ENCODE data around the gene AP3S2. TPM values are rescaled to one million over a fixed set of nuclear protein-coding genes. Genes with fewer than 3 reads are reported as not detected.

The AP3S2 gene
- total and polyA plus RNA-seq, 8 donors = 8.4 to 90.4 (median 24.0) TPM

DNA sequence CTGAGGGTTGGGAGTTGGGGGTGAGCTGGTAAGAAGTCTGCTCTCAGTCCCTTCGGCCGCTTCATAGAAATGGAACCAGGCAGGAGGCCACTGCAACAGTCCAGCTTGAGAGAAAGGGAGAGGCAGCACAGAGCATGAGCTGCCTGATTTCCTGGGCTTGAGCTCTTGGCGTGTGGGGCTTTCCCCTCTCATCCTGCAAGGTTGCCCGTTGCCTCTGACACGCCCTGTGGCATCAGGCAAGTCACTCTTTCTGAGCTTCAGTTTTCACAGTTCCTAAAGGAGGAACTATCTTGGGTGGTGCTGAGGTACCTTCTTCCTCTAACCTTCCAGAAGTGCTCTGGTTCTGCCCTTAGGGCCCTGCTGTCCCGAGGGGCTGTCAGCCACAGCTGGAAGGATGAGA, 112.7 kb downstream of the AP3S2 start:
- Histone ChIP-seq H3K27me3 (no peaks in the 10 kb centered on the region), H3K27ac (no peak overlapping the region), H3K36me3 (no peaks in the 10 kb centered on the region), H3K4me1 (peaks cover 11 to 30% (median 15%) of the 10 kb centered on the region in 4 donors), H3K4me3 (no peak overlapping the region), H3K9me3 (no peaks in the 10 kb centered on the region)
- intact Hi-C loops (cut with DNase I; ENCODE audit: low total_unique reads) = no loop called here
- 58 to 73% (median 64%) methylated on average over 6 of the region's 6 CpGs for WGBS, 5 donors
- DNase-seq = peak in 1 of 2 donors; percentile 10
- no peak for TF ChIP-seq POLR2A (IDR thresholded peaks at IDR 0.05)
- TF ChIP-seq, protein P1, sequence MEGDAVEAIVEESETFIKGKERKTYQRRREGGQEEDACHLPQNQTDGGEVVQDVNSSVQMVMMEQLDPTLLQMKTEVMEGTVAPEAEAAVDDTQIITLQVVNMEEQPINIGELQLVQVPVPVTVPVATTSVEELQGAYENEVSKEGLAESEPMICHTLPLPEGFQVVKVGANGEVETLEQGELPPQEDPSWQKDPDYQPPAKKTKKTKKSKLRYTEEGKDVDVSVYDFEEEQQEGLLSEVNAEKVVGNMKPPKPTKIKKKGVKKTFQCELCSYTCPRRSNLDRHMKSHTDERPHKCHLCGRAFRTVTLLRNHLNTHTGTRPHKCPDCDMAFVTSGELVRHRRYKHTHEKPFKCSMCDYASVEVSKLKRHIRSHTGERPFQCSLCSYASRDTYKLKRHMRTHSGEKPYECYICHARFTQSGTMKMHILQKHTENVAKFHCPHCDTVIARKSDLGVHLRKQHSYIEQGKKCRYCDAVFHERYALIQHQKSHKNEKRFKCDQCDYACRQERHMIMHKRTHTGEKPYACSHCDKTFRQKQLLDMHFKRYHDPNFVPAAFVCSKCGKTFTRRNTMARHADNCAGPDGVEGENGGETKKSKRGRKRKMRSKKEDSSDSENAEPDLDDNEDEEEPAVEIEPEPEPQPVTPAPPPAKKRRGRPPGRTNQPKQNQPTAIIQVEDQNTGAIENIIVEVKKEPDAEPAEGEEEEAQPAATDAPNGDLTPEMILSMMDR (IDR thresholded peaks at IDR 0.05) = no peak
- TF ChIP-seq EP300 (IDR thresholded peaks at IDR 0.05) = no peak
- TF ChIP-seq POLR2AphosphoS5 (IDR thresholded peaks at IDR 0.05) = no peak

DNA sequence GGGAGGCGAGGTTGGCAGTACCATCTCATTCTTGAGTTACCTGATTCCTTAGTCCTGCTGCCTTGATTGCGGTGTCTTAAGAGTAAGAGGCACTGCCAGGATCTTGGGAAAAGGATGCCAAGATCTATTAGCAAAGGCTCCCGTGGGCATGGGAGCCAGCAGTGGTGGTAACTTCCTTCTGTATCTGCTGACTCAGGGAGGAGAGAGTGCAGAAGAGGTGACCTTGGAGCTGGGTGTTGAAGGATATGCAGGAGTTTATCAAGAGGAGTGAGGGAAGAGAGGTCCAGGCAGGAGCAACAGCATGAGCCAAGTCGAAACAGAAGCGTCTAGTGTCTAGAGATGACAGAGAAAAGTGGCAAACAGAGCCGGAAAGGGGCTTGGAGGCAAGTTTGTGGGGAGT, 113.2 kb downstream of the AP3S2 start:
- DNase-seq = peak in 1 of 2 donors; percentile 3
- 74 to 83% (median 79%) methylated on average over 6 of the region's 6 CpGs for WGBS, 5 donors
- Histone ChIP-seq H3K27ac (no peak overlapping the region), H3K9me3 (no peaks in the 10 kb centered on the region), H3K4me1 (peaks cover 16 to 32% (median 19%) of the 10 kb centered on the region in 4 donors), H3K4me3 (no peak overlapping the region), H3K27me3 (no peaks in the 10 kb centered on the region), H3K36me3 (no peaks in the 10 kb centered on the region)
- TF ChIP-seq POLR2AphosphoS5 (IDR thresholded peaks at IDR 0.05) = no peak
- TF ChIP-seq EP300 (IDR thresholded peaks at IDR 0.05) = no peak
- no peak for TF ChIP-seq POLR2A (IDR thresholded peaks at IDR 0.05)
- TF ChIP-seq, protein P1 (IDR thresholded peaks at IDR 0.05) = no peak
- intact Hi-C loops (cut with DNase I; ENCODE audit: low total_unique reads) = no loop called here

Small RNAs within 50 kb of the gene (small RNA-seq; reads per million reads assigned to genes)
- gene MIR5009 (0 to 0.62 (median 0.21) reads per million in 4 donors), gene MIR5094 (0 to 0.10 (median 0) reads per million in 4 donors), gene RNU6-1111P (0 reads per million in 4 donors), gene RNU7-111P (0 reads per million in 4 donors)

Other genes with a start within 250 kb of the AP3S2 start
- 10 to 100 TPM in 1 of 5 donors, 1 to 10 TPM in 3, not detected in 1; 3.0 to 13.9 (median 7.9) TPM for gene KIF7, start 238.5 kb downstream of the AP3S2 start, total RNA-seq
- gene KIF7, start 238.5 kb downstream of the AP3S2 start, polyA plus RNA-seq = 1 to 10 TPM; 1.7 to 2.3 (median 1.7) TPM
- 1 to 10 TPM; 2.2 to 7.6 (median 3.8) TPM for gene PLIN1, start 214.6 kb downstream of the AP3S2 start, total RNA-seq
- 1 to 10 TPM in 2 of 3 donors, under 1 TPM in 1; 0.12 to 5.5 (median 1.6) TPM for gene PLIN1, start 214.6 kb downstream of the AP3S2 start, polyA plus RNA-seq
- 10 to 100 TPM in 1 of 5 donors, 1 to 10 TPM in 3, not detected in 1; 2.3 to 11.2 (median 2.9) TPM for gene PEX11A, start 203.2 kb downstream of the AP3S2 start, total RNA-seq
- 1 to 10 TPM; 6.8 to 8.1 (median 7.5) TPM for gene PEX11A, start 203.2 kb downstream of the AP3S2 start, polyA plus RNA-seq
- not detected for gene WDR93, start 203.2 kb downstream of the AP3S2 start, total RNA-seq
- under 1 TPM in 1 of 3 donors, not detected in 2; 0.10 TPM for gene WDR93, start 203.2 kb downstream of the AP3S2 start, polyA plus RNA-seq
- 10 to 100 TPM in 1 of 5 donors, 1 to 10 TPM in 2, under 1 TPM in 1, not detected in 1; 0.58 to 60.5 (median 2.6) TPM for gene MESP1, start 142.7 kb downstream of the AP3S2 start, total RNA-seq
- 1 to 10 TPM; 1.2 to 1.7 (median 1.3) TPM for gene MESP1, start 142.7 kb downstream of the AP3S2 start, polyA plus RNA-seq
- not detected for gene MESP2, start 117.7 kb downstream of the AP3S2 start, total RNA-seq
- gene MESP2, start 117.7 kb downstream of the AP3S2 start, polyA plus RNA-seq = under 1 TPM in 2 of 3 donors, not detected in 1; 0.43 to 0.56 TPM
- gene ANPEP, start 79.1 kb downstream of the AP3S2 start, total RNA-seq = 10 to 100 TPM in 2 of 5 donors, 1 to 10 TPM in 2, under 1 TPM in 1; 0.89 to 41.7 (median 5.2) TPM
- gene ANPEP, start 79.1 kb downstream of the AP3S2 start, polyA plus RNA-seq = 1 to 10 TPM; 1.9 to 7.2 (median 5.7) TPM
- gene ARPIN, start 19.0 kb upstream of the AP3S2 start, total RNA-seq = 10 to 100 TPM in 4 of 5 donors, 1 to 10 TPM in 1; 1.2 to 24.8 (median 17.4) TPM
- 10 to 100 TPM in 2 of 3 donors, 1 to 10 TPM in 1; 7.4 to 13.4 (median 11.0) TPM for gene ARPIN, start 19.0 kb upstream of the AP3S2 start, polyA plus RNA-seq
- gene ZNF710, start 107.3 kb upstream of the AP3S2 start, total RNA-seq = 10 to 100 TPM in 4 of 5 donors, 1 to 10 TPM in 1; 7.9 to 35.3 (median 15.2) TPM
- gene ZNF710, start 107.3 kb upstream of the AP3S2 start, polyA plus RNA-seq = 10 to 100 TPM; 15.6 to 21.1 (median 16.6) TPM
- 100 to 1,000 TPM in 3 of 5 donors, 10 to 100 TPM in 2; 12.3 to 186 (median 125) TPM for gene IDH2, start 208.5 kb upstream of the AP3S2 start, total RNA-seq
- gene IDH2, start 208.5 kb upstream of the AP3S2 start, polyA plus RNA-seq = 100 to 1,000 TPM; 109 to 149 (median 109) TPM